RPMI8226 (cell line): ENCODE measurements around the gene LHX3.
"Not testable (repeated sequence)": the region's sequence is repeated elsewhere in the genome, so short reads cannot be mapped to it uniquely, and the experiment has no call there.

ENCODE experiments used
- DNase-seq: peaks from one replicate; pipeline ENCODE4 v3.0.0-alpha.2; 2015

The LHX3 gene

DNA sequence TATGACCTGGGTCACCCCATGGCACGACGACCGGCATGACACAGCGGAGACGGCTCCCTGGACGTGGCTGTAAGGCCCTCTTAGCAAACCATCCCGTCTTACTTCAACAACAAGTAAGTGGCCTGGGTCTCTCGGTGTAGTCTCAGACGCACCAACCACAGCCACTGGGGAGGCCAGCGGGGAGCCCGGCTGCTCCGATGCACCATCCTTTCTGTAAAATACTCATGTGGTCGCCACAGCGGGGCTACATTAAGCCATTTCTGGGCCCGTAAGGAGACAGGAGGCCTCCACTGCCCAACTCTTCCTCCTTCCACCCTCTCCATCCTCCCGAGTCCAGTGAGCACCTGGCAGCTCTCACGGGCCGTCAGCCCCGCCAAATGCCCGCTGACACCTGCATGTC lies 36.0 kb upstream of the LHX3 start:
- DNase-seq: no peak

DNA sequence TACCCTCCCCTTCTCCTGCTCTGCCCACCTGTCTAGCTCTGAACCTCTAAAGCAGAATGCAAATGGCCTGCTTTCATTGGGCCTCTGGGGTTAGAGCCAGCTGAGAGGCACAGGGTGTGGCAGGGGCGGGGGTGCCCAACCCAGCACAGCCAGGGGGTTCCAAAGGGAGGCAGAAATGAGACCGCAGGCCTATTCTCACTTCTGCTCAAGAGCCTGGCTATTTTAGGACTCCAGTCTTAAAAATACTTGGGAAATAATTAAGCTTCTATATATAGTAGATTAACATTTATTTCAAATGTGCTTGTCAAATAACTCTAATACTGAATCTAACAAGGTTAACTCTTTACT lies 35.0 kb upstream of the LHX3 start:
- DNase-seq: peak; percentile 76

DNA sequence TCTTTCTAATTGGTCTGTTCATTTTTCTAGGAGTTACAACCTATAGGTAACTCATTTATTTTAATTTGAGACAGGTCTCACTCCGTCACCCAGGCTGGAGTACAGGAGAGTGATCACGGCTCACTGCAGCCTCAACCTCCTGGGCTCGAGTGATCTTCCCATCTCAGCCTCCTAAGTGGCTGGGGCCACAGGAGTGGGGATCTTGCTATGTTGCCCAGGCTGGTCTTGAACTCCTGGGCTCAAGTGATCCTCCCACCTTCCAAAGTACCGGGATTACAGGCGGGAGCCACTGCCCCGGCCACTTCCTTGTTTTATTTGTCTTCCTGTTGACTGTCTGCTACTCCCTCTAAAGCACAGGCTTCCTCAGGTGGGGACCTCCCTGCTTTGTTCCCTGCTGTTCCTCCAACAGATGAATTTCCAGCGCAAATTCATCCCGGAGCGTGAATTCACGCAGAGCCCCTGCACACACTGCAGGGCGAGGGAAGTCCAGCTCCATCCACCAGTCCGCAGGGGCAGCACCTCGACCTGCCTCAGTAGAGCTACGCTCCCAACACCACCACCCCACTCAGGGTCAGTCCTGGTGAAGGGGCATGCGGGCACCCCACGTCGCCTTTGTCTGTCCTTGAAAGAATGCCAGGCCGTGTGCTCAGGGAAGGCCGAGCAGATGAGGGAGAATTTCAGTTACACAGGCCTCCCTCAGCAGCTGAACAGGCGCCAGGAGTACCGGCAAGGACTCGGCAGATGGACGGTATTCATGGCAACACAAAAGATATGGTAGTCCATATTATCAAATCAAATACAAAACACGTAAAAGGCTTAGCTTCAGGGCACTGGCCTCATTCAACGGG lies 34.4 kb upstream of the LHX3 start:
- DNase-seq: no peak

DNA sequence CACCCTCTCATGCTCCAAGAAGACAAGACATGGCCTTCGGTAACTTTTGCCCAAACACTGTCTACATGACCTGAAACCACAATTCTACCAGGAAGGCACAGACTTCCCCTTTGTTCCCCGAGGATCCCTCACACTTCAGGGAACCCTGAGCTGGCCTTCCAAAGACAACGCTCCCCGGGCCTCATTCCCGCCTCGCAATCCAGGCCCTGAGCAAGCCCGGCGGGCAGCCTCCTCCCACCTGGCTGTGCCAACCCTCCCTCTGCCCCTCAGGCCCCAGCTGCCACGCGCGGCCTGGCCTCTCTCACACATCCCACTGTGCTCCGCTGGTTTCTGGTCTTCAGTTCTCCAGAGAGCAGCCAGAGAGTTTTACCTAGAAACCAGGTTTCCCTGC lies 33.4 kb upstream of the LHX3 start:
- no peak for DNase-seq

DNA sequence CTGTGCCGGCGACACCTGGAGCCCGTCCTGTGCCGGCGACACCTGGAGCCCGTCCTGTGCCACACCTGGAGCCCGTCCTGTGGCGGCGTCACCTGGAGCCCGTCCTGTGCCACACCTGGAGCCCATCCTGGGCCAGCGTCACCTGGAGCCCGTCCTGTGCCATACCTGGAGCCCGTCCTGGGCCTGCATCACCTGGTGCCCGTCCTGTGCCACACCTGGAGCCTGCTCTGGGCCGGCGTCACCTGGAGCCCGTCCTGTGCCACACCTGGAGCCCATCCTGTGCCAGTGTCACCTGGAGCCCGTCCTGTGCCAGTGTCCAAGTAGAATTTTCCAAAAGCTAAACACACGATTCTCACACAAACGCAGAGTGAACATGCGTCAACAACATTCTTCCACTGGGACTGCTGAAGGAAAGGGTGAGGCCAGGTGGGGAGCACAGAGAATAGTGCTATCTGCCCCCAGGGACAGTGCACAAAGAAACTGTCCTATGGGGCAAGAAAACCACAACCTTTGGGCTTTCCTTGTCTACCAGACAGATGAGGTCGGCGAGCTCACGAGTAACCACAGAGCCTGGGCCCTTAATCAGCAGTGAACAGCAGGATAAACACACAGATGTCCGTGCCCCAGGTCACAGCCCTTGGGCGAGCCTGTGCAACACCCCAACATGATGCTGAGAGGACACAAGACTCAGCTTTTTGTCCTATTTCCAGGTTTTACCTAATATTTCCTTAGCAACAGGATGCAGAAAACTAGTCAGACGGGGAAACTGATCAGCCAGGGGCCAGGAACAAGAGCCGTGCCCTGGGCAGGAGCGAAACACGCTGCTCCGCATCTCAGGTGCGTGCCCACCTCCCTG lies 32.8 kb upstream of the LHX3 start:
- no peak for DNase-seq

DNA sequence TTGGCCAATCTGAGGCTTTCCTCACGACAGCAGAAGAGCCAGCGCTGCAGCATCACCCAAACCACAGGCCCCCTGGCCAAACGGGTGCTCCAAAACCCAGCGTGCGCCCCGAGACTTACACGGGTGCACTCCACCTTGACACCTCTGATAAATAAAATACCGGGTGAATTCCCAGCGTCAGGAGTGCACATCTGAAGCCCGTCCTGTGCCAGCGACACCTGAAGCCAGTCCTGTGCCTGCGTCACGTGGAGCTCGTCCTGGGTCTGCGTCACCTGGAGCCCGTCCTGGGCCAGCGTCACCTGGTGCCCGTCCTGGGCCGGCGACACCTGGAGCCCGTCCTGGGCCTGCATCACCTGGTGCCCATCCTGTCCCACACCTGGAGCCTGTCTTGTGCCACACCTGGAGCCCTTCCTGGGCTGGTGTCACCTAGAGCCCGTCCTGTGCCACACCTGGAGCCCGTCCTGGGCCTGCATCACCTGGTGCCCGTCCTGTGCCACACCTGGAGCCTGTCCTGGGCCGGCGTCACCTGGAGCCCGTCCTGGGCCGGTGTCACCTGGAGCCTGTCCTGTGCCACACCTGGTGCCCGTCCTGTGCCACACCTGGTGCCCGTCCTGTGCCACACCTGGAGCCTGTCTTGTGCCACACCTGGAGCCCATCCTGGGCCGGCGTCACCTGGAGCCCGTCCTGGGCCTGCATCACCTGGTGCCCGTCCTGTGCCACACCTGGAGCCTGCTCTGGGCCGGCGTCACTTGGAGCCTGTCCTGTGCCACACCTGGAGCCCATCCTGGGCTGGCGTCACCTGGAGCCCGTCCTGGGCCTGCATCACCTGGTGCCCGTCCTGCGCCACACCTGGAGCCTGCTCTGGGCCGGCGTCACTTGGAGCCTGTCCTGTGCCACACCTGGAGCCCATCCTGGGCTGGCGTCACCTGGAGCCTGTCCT lies 31.8 kb upstream of the LHX3 start:
- DNase-seq: not testable (repeated sequence)

DNA sequence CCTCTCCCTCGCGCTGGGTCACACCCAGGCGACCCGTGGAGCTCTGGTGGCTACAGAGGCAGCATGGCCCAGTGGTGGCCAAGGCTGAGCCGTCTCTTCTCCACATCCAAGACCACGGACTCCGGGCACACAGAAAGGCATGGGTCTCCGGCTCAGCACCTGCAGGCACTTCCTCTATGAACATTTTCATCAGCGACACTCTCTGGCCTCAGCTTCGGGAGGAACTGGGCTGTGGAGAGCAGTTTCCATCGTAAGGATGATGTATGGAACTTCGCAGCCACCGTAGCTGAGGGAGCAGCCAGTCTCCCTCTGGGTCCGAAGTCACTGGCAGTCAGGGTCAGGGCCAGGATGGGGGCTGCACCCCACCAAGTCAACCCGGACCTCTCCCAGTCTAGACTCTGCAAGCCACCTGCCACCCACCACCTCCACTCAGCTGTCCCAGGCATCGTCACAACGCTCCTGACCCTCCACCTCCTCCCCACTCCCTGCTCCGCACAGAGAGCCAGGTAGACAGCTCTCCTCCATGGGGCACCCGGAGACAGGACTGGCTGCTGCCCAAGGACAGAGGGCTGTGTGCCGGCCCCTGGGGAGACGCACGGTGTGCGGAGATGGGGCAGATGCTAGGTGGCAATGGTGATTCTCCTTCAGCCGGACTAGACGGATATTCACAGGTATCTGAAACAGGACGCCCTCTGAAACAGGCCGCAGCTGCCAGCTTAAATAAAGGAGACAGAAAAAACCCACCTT lies 31.0 kb upstream of the LHX3 start:
- DNase-seq: no peak

DNA sequence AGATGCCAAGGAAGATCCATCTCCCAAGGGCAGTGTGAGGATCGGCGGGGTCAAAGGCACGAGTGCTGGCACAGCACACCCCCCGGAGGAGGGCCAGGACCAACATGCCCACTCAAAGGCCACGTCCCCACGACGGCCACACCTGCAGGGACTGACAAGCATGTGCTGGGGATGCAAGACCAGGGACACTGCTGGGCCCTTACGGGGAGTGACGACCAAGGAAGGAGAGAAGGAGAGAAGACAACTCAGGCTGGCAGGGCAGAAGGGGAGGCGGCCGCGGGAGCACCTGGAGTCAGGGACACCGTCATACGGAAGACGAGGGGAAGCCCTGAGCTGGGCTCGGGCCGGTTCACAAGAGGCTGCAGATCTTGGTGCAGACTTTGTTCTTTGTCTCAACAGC lies 30.2 kb upstream of the LHX3 start:
- no peak for DNase-seq

DNA sequence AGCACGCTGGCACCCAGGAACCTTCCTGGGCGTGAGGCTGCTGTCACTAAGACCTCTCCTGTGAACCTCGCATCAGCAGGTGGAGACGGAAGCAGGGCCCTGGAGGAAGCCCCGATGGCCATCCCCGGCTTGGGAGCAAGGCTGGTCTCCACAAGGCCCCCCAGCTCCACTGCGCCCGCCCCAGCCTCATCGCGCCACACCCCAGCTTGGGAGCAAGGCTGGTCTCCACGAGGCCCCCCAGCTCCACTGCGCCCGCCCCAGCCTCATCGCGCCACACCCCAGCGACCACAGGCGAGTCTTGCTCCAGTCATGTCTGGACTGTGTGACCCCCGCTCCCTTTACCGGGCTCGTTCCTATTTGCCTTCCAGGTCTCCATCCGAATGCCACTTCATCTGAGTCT lies 29.7 kb upstream of the LHX3 start:
- no peak for DNase-seq

DNA sequence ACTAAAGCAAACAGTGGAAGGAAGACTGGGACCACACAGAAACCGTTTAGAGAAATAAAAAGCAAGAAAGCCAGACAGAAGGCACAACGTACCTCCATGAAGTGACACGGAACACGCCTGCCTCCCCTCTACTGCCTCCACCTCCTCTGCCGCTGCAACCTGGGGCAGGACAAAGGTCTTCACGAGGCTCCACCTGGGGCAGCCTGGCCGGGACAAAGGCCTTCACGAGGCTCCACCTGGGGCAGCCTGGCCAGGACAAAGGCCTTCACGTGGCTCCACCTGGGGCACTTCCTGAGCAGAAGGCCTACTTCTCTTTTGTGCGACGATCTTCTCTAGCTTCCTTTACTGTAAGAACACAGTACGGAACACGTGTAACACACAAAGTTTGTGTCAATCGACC lies 28.9 kb upstream of the LHX3 start:
- DNase-seq: no peak

DNA sequence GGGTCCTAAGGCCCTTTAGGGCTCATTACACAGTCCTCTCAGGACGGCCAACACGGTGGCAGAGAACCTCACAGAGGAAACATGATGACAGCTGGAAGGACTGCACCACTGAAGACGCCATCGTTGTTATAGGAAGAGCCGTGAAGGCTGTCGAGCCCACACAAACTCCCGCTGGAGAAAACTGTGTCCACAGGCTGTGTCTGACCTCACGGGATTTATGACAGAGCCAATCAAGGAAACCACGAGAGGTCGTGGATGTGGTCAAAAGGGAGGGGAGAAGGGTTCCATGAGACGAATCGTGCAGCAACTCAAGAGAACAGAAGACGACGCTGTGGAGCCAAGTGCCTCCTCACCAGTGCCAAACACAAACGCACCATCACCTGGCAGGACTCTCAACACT lies 28.5 kb upstream of the LHX3 start:
- no peak for DNase-seq

DNA sequence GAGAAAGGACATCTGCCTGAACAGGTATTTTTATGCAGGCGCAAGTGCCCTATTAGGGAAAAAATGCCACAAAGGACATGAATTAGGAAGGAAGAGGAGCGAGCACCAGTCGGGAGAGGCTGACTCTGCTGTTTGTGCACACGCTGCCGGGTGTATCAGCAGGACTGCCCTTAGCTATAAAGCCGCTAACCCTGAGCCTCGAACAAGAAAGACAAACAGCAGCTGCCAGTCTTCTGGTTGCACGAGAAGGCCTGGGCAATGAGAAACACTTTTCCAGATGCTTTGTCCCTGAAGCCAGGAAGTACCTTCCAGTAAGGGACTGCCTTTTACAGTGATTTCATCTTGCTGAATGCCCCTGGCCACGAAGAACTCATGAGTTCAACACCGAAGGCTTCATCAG lies 28.0 kb upstream of the LHX3 start:
- DNase-seq: no peak

DNA sequence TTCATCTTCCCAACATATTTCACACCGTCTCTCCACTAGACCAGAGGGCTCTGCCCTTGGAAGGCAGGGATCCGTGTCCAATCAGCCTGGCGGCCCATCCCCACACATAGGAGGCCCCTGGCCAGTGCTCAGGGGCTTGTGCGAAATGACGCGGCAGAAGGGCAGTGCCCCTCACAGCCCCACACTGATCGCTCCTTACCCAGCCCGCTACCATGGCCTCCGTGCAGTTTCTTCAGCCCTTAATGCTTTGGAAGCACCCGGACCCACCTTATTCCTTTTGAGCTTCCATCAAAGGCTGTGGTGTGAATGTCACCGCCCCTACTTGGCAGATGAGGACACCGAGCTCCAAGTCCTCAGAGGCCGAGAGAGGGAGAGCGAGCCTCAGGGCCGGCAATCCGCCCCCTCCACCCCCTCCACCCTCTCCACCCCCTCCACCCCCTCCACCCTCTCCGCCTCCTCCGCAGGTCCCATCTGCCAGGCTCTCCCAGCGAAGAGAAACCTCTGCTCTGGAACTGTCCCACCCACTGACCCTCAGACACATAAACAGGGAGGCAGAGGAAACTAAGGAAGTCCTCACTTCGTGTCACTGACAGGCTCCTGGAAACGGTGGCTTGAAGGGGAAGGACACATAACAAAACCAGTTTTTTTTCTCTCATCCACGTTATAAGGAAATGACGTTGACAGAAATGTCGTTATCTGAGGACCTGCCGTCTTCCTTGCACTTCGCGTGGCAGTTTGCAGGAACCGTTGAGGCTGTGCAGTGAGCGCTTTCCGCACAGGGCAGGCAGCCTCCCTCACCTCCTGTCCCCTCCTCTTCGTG lies 26.8 kb upstream of the LHX3 start:
- no peak for DNase-seq

DNA sequence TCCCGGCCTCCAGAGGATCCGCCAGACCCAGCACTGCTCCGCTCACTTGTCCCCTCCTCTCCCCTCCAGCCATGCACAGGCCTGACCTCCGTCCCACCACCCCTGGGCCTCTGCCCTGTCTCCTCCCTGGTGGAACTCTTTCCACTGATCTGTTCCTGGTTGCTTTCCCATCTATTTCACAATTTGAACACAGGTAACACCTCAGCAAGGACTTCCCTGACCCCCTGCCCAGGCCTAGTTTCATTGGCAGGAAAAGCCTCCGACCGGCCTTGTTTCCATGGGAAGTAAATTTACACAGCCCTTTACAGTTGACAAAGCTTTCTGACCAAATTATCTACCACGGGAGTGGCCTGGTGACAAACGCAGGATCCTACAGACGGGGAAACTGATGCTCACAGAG lies 25.8 kb upstream of the LHX3 start:
- DNase-seq: no peak

DNA sequence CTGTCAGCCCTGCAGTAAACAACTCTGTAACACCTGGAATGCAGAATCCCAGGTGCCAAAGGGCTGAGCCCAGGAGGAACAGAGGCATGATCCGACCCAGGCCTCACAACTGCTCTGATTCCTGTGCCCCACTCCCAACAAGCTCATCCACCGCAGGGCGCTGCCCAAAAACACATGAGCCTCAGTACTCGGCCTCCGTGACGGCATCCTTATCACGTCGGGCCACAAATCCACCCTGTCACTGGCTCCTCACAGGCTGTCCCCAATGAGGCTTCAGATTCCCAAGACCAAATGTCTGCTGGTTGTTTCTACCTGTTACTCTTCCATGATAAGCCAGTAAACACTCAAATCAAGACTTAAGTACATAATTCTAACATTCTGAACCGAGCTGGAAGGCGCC lies 25.4 kb upstream of the LHX3 start:
- DNase-seq: no peak

DNA sequence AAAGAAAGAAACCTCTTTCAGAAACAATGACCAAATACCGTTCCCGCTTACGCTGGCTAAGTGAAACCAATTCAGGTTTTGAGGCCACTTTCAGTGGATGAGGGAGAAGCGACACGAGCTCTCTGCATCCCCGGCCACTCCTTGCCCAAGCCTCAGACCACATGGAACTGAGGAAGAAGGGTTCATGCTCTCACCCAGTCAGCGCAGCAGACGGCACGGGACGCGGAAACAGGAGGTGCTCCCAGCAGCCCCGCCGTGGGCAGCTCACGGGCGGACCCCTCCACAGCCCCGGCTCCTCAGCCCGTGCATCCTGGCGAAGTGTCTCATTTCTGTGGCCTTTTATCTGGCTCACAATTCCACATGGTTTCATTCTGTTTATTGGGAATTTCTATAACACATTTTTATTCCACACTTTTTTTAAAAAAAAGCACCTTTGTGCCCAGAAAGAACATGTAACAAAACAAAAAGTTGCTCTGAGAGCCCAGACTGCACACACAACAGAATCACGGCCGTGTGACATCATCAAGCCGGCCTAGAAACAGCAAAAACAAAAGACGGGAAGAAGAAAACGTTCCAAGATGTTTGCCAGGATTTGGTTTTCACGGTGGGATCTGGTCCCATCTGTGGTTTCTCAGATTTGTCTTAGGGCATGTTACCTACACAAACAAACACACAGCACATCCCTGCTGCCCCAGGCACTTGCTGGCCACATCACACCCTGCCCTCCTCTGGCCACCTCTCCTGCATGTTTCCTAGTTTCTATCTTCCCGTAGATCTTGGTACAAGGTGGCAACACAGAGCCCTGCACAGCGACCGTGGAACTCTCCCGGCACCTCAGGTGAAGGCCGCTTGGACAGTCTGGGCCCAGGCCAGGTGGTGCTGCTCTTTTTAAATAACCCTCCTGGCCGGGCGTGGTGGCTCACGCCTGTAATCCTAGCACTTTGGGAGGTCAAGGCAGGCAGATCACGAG lies 24.5 kb upstream of the LHX3 start:
- DNase-seq: no peak

DNA sequence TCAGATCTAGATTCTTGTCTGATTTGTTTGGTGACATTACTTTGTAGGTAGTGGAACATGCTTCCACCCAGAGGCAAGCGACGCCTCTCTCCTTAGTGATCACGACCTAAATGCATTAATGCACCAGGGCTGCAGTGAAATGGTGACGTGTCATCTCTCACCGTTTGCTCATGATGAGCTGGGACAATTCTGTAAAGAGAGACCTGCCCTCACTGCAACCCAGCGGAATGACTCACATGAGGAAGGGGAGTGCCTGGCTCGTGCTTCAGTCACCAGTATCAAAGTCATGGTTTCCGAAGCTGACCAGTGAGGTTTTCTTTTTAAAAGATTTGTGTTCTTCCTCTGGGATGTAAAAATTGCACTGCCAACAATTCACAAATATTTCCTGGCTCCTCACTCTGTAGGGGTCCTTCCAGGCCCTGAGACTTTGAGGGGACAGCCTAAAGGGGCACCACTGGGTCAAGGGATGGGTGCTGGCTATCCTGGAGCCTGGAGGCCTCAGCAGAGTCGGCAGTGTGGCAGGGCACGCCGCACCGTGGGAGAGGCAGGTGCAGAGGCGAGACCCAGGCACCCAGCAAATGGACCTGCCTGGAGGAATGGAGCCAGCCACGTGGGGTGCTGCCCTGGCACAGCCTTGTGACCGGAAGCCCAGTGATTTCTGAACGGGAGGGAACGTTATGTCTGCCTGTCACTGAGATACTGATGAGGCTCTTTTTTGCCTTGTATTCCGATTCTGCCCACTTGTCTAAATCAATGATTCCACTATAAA lies 23.4 kb upstream of the LHX3 start:
- DNase-seq: no peak

DNA sequence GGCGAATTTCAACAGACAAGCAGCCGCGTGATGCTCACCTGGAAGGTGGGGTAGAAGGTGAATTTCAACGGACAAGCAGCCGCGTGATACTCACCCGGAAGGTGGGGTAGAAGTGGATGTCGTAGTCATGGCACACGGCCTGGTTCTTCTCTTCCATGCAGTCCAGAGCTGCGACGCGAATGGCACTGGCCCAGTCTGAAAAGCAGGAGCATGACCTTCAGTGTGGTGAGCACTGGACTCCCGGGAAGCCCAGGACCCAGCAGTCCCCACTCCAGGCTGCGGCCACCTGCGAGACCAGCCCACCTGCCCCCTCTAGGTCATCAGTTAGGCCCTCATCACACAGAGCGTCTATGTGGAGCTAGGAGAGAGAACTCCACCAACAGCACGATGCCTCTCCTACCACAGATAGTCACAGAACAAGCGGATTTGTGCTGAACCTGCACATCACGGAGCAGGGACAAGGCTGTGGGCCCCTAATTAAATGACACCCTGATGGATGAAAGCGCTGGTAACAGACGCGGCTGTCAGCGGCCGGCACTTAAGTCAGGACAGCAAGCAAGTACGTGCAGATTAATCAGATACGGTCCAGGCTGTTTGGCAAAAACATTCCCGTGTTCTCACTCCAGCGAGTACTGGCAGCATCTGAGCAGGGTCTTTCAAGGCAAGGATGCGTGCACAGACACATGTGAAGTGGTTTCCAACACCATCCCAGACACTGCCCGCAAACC lies 21.9 kb upstream of the LHX3 start:
- no peak for DNase-seq
